Smooth muscle cell (in vitro differentiated cells): ENCODE measurements around the gene SNED1. TPM values are rescaled to one million over a fixed set of nuclear protein-coding genes. Genes with fewer than 3 reads are reported as not detected.

ENCODE experiments used
- DNase-seq: peaks from one replicate; lab custom pipeline; 2025; ENCODE audit not compliant: unreplicated experiment; lab: John Stamatoyannopoulos, UW
- H2AFZ ChIP-seq: fragments of 200-600 bp; sonication (generic); 2 replicates; pipeline ENCODE4 v1.6.0; 2016; ENCODE audit warnings: antibody characterized with exemption, low read depth, mild to moderate bottlenecking
- H3F3A ChIP-seq: fragments of 200-600 bp; sonication (generic); 2 replicates; pipeline ENCODE4 v1.6.0; 2017; ENCODE audit warnings: antibody characterized with exemption, low read depth
- H3K27ac ChIP-seq: fragments of 200-600 bp; sonication (generic); 2 replicates; pipeline ENCODE4 v1.5.1; 2016; ENCODE audit warnings: low read depth, mild to moderate bottlenecking
- H3K27me3 ChIP-seq: fragments of 200-600 bp; sonication (generic); 2 replicates; pipeline ENCODE4 v1.6.1; 2016; ENCODE audit warnings: low read depth, mild to moderate bottlenecking
- H3K36me3 ChIP-seq: fragments of 200-600 bp; sonication (generic); 2 replicates; pipeline ENCODE4 v1.5.1; 2016; ENCODE audit warnings: low read depth
- H3K4me1 ChIP-seq: fragments of 200-600 bp; sonication (generic); 2 replicates; pipeline ENCODE4 v1.5.1; 2016; ENCODE audit warnings: low read depth
- H3K4me2 ChIP-seq: fragments of 200-600 bp; sonication (generic); 2 replicates; pipeline ENCODE4 v1.6.0; 2016; ENCODE audit warnings: mild to moderate bottlenecking
- H3K4me3 ChIP-seq: fragments of 200-600 bp; sonication (generic); 2 replicates; pipeline ENCODE4 v1.5.1; 2016; ENCODE audit warnings: mild to moderate bottlenecking
- H3K79me2 ChIP-seq: fragments of 200-600 bp; sonication (generic); 2 replicates; pipeline ENCODE4 v1.6.0; 2016; ENCODE audit warnings: low read depth, mild to moderate bottlenecking
- H3K9ac ChIP-seq: fragments of 200-600 bp; sonication (generic); 2 replicates; pipeline ENCODE4 v1.6.0; 2016; ENCODE audit warnings: low read depth
- H3K9me3 ChIP-seq: fragments of 200-600 bp; sonication (generic); replicated peaks from 2 replicates; pipeline ENCODE4 v1.5.1; 2016; ENCODE audit warnings: low read depth
- H4K20me1 ChIP-seq: fragments of 200-600 bp; sonication (generic); 2 replicates; pipeline ENCODE4 v1.6.0; 2016; ENCODE audit warnings: low read depth
- WGBS: methylation state at CpG from one replicate; pipeline ENCODE4 v1.1.7; 2016; ENCODE audit warnings: low lambda C conversion rate; 5-methylcytosine and 5-hydroxymethylcytosine counted together
- polyA plus RNA-seq: library from polyadenylated mRNA; unstranded; fragments of >200 nt; fragmentation: Nextera tagmentation; extraction: Ambion mirVana; gene quantifications from 2 replicates; pipeline ENCODE4 v1.2.1, GENCODE V29; 2016
- total RNA-seq: library from RNA; depleted of rRNA; stranded (reverse); fragments of >200 nt; gene quantifications from 2 replicates; pipeline ENCODE4 v1.2.3, GENCODE V29; 2014
- TF ChIP-seq, protein P1 (sequence below): fragments of 200-600 bp; sonication (generic); IDR thresholded peaks from 2 replicates; pipeline ENCODE4 v1.5.1; 2017; ENCODE audit warnings: borderline replicate concordance, mild to moderate bottlenecking, antibody characterized with exemption; ENCODE audit not compliant: insufficient read depth, poor library complexity, severe bottlenecking

The SNED1 gene
- total and polyA plus RNA-seq, 2 experiments from 2014 or later, result 0.36 to 3.0 TPM

DNA sequence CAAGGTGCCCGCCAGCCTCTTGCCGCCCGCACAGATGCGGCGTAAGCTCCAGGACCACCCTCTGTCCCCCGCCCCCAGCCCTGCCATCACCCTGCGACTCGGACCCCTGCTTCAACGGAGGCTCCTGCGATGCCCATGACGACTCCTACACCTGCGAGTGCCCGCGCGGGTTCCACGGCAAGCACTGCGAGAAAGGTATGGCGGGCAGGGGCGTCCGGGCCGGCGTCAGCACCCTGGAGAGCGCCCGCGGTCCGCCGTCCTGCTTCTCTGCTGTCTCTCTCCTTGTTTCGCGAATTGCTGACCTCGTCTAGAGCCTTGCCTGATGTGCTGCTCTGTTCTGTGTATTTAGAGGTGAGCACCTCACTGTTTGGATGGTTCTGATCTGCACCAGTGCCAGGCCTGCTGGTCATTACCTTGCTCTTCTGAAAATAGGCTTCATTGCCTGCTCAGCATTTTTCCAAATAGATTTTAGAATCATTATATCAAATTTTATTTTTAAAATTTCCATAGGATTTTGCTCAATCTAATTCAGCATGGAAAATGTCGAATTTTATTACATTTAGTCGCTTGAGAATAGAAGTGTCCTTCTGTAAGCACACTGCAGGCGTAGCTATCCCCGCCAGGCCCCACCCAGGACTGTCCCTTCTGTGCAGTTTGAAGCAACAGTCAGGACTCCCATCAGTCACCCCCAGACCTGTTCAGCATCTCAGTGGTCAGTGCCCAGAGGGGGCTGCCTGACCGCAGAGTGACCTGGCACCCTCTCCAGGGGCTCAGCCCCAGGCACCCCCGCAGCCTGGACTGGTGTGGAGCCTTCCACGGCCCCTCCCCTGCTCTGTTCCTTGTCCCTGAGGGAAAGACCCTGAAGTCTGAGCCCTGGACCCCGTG is 51.6 kb downstream of the SNED1 start:
- Histone ChIP-seq H2AFZ (no peak overlapping the region), H3K4me1 (no peaks in the 10 kb centered on the region), H3K4me2 (no peak overlapping the region), H3K4me3 (no peak overlapping the region), H3K36me3 (no peaks in the 10 kb centered on the region), H3K9me3 (no peaks in the 10 kb centered on the region), H3F3A (no peaks in the 10 kb centered on the region), H3K79me2 (no peaks in the 10 kb centered on the region), H3K27ac (no peak overlapping the region), H3K9ac (no peak overlapping the region), H3K27me3 (peaks cover 2% of the 10 kb centered on the region), H4K20me1 (peaks cover 8% of the 10 kb centered on the region)
- 39% methylated on average over 37 of the region's 38 CpGs for WGBS
- TF ChIP-seq, protein P1, sequence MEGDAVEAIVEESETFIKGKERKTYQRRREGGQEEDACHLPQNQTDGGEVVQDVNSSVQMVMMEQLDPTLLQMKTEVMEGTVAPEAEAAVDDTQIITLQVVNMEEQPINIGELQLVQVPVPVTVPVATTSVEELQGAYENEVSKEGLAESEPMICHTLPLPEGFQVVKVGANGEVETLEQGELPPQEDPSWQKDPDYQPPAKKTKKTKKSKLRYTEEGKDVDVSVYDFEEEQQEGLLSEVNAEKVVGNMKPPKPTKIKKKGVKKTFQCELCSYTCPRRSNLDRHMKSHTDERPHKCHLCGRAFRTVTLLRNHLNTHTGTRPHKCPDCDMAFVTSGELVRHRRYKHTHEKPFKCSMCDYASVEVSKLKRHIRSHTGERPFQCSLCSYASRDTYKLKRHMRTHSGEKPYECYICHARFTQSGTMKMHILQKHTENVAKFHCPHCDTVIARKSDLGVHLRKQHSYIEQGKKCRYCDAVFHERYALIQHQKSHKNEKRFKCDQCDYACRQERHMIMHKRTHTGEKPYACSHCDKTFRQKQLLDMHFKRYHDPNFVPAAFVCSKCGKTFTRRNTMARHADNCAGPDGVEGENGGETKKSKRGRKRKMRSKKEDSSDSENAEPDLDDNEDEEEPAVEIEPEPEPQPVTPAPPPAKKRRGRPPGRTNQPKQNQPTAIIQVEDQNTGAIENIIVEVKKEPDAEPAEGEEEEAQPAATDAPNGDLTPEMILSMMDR, result no peak
- DNase-seq, result no peak

DNA sequence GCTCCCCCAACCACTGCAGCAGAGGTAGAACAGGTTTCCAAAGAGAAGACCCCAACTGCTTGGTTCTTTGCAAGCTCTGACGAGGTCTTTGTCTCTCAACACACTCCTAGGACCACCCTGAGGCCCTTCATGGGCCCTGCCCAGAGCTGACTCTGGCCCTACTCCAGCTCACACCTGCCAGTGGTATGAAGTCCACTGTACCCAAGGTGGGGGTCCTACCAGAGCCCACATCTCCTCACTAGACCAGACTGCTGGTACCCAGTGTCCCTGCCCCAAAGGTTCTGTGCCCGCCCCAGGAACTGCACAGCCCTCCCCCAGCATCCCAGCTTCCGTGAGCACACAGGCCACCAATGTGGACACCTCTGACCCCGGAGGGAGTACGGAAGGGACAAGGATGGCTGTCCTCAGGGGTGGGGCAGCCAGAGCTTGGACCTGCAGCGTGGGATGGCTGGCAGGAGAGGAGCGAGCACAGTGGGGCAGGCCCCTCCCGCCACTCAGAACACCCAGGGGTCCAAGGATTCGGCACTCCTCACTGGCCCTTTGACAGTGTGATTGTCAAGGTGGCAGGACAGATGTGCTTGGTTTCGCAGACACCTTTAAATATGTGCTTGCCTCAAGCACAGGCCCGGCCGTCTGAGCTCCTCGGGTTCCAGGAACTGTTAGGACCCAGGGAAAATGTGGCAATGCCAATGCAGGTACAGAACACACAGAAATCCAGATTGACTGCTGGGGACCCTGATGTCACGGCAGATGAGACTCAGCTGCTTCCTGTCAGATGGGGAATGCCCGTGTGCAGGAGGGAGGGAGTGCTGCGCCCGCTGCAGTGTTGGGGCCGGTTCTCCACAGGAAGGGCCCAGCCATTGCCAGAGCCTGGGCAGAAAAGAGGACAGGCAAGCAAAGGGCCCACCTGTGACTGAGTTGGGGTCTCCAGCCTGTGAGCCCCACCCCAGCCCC is 52.5 kb downstream of the SNED1 start:
- H2AFZ ChIP-seq, result no peak overlapping the region
- no peaks in the 10 kb centered on the region for H3K4me1 ChIP-seq
- no peak overlapping the region for H3K27ac ChIP-seq
- H3K27me3 ChIP-seq, result no peaks in the 10 kb centered on the region
- H3K36me3 ChIP-seq, result no peaks in the 10 kb centered on the region
- H3K9me3 ChIP-seq, result no peaks in the 10 kb centered on the region
- no peak for DNase-seq
- H3F3A ChIP-seq, result no peaks in the 10 kb centered on the region
- no peaks in the 10 kb centered on the region for H3K79me2 ChIP-seq
- 91% methylated on average over 18 of the region's 18 CpGs for WGBS
- H3K9ac ChIP-seq, result no peak overlapping the region
- H3K4me2 ChIP-seq, result no peak overlapping the region
- peaks cover 8% of the 10 kb centered on the region for H4K20me1 ChIP-seq
- TF ChIP-seq, protein P1, result no peak
- H3K4me3 ChIP-seq, result no peak overlapping the region

DNA sequence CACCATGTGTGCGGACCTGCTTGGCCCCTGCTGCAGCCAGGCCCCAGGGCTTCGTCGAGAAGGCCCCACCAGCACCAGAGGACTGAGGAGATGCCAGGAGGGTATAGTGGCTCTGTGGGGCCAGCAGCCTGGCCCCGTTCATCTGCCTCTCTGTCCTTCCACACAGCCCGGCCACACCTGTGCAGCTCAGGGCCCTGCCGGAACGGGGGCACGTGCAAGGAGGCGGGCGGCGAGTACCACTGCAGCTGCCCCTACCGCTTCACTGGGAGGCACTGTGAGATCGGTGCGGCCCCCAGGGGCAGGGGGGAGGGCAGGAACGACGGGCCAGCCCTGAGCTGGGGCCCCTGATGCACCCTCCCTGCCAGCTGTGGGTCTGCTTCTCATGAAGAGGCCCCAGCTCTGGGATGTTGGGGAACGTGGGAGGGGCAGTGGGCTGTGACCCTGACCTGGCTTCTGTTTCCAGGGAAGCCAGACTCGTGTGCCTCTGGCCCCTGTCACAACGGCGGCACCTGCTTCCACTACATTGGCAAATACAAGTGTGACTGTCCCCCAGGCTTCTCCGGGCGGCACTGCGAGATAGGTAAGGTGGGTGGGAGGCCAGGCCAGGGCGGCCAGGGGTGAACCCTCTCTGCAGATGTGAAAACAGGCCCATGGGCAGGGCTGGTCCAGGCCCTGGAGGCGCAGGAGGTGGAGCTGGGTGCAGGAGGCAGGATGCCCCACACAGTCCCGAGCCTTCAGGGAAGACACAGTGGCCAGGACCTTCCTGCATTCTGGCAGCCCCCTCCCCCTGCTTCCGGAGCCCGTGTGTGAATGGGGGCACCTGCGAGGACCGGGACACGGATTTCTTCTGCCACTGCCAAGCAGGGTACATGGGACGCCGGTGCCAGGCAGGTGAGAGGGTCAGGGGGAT is 53.4 kb downstream of the SNED1 start:
- H4K20me1 ChIP-seq, result peaks cover 8% of the 10 kb centered on the region
- TF ChIP-seq, protein P1, result no peak
- H3F3A ChIP-seq, result no peaks in the 10 kb centered on the region
- no peaks in the 10 kb centered on the region for H3K36me3 ChIP-seq
- no peaks in the 10 kb centered on the region for H3K9me3 ChIP-seq
- H3K9ac ChIP-seq, result no peak overlapping the region
- DNase-seq, result no peak
- WGBS, result 90% methylated on average over 32 of the region's 33 CpGs
- H3K27me3 ChIP-seq, result no peaks in the 10 kb centered on the region
- no peaks in the 10 kb centered on the region for H3K79me2 ChIP-seq
- H3K4me2 ChIP-seq, result no peak overlapping the region
- H3K27ac ChIP-seq, result no peak overlapping the region
- H3K4me1 ChIP-seq, result no peaks in the 10 kb centered on the region
- no peak overlapping the region for H3K4me3 ChIP-seq
- no peak overlapping the region for H2AFZ ChIP-seq
